Upper lobe of left lung (tissue), 4 donors: ENCODE data around the gene RPP30.

ENCODE experiments used
- CTCF ChIP-seq, 6 experiments: fragments of 450-650 bp in 4 of 6; fragments of 200-600 bp in 2 of 6; sonication (generic) in 2 of 6; IDR thresholded peaks; one replicate each; pipeline ENCODE4 v1.5.1; 2016 to 2019; ENCODE audit warnings: antibody characterized with exemption in 6 of 6
- EP300 ChIP-seq, 4 donors: sonication (generic); formaldehyde crosslinking; IDR thresholded peaks; one replicate each; pipeline ENCODE4 v1.5.1; 2017; ENCODE audit warnings: antibody characterized with exemption in 4 of 4, control low read depth in 2 of 4
- POLR2A ChIP-seq, 4 donors: fragments of 450-650 bp; IDR thresholded peaks; one replicate each; pipeline ENCODE4 v1.5.1; 2016 to 2017; ENCODE audit warnings: antibody characterized with exemption in 4 of 4, mild to moderate bottlenecking in 2 of 4
- POLR2AphosphoS5 ChIP-seq, 2 donors: sonication (generic); formaldehyde crosslinking; IDR thresholded peaks; one replicate each; pipeline ENCODE4 v1.5.1; 2017; ENCODE audit warnings: antibody characterized with exemption in 2 of 2

GRCh38 chr10:90858461-90858968 lies 13.3 kb upstream of the RPP30 start:
- TF ChIP-seq CTCF (IDR thresholded peaks at IDR 0.05) (no peak), POLR2AphosphoS5 (IDR thresholded peaks at IDR 0.05) (no peak), POLR2A (IDR thresholded peaks at IDR 0.05) (no peak), EP300 (IDR thresholded peaks at IDR 0.05) (no peak)
